ENCODE data around the gene EYA3.
"Not testable (repeated sequence)": the region's sequence is repeated elsewhere in the genome, so short reads cannot be mapped to it uniquely, and the experiment has no call there.

The EYA3 gene

DNA sequence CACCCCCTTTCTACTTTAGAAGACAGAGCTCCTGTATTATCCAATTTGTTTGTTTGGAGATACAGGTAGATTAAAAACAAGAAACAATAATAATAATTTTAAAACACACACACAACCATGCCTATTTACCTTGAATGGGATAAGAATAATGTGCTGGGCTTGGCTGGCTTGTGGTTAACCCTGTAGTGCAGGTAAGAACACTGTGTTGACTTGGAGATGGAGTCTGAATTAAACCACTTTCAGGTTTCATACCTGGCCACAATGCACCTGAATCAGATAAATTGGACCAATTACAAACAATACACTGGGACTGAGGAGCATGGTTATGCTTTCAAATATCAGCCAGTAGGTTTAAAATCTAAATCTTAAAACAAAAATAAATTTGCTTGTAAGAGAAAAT is 60.8 kb downstream of the EYA3 start:
- no peak for DNase-seq (ENCODE audit: low read depth)

DNA sequence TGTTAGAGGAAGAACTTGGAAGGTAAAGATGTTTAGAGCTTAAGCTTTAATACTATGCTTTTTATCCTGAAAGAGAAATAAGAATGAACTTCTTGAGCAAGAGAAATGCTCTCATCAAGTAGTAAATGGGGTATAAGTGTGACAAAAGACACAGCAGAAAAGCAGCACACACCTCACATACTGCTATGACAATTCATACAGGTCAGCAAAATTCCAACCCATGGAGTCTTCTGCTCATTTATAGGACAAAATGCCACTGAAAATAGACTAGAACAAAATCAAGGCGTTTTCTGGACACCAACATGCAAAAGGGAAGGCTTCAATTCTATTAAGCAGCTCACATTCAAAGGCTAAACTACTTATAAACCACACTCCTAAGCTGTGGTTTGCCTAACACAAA is 61.2 kb downstream of the EYA3 start:
- no peak for DNase-seq (ENCODE audit: low read depth)

DNA sequence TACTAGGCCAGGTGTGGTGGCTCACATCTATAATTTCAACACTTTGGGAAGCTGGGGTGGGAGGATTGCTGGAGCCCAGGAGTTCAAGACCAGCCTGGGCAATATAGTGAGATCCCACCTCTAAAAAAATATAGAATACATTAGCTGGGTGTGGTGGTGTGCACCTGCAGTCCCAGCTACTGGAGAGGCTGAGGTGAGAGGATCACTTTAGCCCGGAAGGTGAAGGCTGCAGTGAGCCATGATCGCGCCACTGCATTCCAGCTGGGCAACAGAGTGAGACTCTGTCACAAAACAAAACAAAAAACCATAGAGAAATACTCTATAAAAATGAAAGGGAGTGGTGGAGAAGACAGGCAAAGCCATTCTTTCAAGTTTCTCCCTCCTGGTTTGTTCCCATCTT is 62.1 kb downstream of the EYA3 start:
- DNase-seq (ENCODE audit: low read depth) = no peak

DNA sequence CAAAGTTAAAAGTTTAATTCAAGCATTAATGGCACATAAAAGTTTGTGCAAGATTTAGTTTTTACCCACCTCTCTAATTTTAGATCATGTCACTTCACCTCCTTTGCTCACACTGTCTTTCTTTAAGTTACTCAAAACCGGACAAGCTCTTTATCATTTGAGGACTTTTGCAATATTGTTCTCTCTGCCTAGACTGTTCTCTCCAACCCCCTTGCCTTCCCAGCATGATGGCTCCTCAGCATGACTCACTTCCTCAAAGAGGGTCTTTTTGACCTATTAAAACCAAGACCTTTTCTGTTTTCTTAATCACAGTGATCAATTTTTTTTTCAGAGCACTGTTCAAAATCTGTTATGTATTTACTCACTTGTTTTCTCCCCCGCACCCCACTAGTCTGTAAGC is 67.3 kb downstream of the EYA3 start:
- DNase-seq (ENCODE audit: low read depth) = no peak

DNA sequence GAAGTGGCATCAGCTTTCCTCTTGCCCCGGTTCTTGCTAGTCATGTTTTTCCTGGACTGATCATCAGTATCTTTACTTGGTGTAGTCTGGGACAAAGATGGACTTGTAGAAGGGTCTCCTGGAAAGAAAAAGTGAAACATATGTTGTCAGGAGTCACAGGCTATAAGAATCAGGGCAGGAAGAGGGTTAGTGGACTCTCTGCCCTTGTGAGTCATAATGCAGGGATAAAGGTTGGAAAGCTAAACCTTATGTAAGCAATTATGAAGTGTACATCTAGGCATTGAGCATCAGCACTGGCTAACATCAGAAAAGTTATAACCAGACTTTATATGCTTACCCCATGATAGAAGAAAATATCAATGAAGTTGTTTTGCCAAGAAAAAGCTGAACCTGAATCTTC is 77.4 kb downstream of the EYA3 start:
- no peak for DNase-seq (ENCODE audit: low read depth)

DNA sequence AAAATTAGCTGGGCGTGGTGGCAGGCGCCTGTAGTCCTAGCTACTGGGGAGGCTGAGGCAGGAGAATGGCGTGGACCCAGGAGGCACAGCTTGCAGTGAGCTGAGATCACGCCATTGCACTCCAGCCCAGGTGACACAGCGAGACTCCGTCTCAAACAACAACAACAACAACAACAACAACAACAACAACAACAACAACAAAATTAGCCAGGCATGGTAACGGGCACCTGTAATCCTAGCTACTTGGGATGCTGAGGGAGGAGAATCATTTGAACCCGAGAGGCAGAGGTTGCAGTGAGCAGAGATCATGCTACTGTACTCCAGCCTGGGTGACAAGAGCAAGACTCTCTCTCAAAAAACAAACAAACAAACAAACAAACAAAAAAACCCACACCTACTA is 85.3 kb downstream of the EYA3 start:
- DNase-seq (ENCODE audit: low read depth) = not testable (repeated sequence)

DNA sequence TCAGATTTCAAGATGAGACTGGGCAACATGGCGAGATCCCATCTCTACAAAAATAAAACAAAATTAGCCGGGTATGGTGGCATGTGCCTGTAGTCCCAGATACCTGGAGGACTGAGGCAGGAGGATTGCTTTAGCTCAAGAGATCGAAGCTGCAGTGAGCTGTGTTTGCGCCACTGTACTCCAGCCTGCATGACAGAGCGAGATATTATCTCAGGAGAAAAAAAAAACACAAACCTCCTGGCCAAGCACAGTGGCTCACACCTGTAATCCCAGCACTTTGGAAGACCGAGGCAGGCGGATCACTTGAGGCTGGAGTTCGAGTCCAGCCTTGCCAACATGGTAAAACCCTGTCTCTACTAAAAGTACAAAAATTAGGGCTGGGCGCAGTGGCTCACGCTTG is 85.8 kb downstream of the EYA3 start:
- no peak for DNase-seq (ENCODE audit: low read depth)

DNA sequence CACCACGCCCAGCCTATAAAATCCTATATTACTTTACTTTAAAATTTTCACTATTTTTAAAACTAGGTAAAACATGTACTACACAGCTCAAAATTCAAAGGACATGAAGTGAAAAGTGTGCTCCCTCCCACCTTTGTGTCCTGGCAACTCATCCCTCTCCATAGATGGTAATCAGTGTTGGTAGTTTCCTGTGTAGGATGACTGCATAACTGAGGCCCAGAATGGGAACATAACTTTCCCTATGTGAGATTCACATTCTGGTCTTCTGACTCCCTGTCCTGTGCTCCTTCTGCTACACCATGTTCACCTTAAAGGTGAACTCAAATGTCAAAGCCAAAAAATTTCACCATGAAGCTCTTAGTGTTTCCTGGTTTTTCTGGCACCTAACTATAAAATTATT is 89.4 kb downstream of the EYA3 start:
- no peak for DNase-seq (ENCODE audit: low read depth)

DNA sequence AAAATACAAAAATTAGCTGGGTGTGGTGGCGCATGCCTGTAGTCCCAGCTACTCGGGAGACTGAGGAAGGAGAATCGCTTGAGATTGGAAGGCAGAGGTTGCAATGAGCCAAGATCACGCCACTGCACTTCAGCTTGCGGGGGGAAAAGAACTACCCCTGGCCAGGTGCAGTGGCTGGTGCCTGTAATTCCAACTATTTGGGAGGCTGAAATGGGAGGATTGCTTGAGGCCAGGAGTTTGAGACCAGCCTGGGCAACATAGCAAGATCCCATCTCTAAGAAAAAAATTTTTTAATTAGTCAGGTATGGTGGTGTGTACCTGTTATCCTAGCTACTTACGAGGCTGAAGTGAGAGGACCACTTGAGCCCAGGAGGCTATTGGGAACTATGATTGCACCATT is 93.9 kb downstream of the EYA3 start:
- DNase-seq (ENCODE audit: low read depth) = not testable (repeated sequence)

DNA sequence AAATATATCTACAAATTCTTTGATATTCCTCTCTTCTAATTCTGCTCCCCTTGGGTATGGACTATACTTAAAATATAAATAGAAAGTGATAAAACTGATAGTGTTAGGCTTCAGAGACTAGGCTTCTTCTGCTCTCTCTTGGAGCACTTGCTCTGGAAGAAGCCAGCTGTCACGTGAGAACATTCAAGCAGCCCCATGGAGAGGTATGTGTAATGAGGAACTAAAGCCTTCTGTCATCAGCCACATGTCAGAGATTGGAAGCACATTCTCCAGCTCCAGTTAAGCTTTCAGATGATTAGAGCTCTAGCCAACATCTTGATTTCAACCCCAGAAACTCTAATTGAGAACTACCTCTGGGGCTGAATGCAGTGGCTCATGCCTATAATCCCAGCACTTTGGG is 94.3 kb downstream of the EYA3 start:
- DNase-seq (ENCODE audit: low read depth) = no peak

DNA sequence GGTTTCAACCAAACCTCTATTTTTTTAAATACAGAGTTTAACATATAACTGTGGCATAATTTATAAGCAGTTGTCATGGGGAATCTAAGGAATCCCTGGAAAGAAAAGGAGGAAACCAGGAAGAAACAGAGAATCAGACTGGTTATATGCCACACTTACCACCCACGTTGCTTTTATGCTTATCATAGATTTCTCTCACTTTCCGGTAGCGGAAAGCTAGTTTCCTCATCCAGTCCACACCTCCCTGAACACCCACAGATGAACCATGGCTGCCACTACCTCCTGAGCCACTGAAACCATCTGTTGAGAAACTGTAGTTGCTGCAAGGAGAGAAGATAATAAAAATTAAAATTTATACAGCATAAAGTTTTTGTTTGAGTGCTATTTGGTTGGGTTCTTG is 95.2 kb downstream of the EYA3 start:
- DNase-seq (ENCODE audit: low read depth) = no peak

DNA sequence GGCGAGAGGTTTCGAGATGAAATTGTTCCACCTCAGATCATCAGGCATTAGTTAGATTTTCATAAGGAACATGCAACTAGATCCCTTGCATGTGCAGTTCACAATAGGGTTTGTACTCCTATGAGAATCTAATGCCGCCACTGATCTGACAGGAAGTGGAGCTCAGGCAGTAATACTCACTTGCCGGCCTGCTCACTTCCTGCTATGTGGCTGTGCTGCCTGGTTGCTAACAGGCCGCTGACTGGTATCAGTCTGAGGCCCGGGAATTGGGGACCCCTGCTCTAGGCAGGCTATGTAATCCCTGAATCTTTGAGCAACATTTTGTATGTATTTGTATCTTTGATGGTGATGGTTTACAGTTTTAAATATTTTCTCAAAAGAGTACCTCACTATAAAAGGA is 96.1 kb downstream of the EYA3 start:
- peak; percentile 8 for DNase-seq (ENCODE audit: low read depth)

DNA sequence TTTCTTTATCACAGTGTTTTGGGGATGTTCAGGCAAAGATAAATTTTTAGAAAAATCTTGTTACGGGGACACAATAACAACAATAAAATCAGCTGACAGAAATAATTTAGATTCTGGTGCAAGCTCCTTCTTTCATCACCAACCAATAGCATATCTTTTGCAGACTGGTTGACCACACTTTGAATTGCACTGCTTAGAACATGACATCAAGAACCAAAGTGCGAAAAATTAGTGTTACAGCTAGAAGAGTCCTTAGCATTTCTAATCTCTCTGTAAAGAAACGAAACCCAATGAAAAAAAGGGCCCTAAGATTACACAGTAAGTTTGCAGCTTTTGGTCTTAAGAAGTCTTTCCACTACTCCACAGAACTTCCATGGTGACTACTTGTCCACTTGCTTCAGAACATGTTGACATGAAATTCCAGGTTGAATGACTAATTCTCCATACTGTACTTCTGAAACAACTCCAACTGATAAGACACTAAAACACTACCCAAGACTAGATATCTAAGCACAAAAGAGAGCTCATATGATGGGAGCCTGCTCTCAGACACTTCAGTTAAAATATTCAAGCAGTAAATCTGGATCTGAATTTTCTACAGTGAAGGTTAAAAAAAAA is 97.4 kb downstream of the EYA3 start:
- no peak for DNase-seq (ENCODE audit: low read depth)

DNA sequence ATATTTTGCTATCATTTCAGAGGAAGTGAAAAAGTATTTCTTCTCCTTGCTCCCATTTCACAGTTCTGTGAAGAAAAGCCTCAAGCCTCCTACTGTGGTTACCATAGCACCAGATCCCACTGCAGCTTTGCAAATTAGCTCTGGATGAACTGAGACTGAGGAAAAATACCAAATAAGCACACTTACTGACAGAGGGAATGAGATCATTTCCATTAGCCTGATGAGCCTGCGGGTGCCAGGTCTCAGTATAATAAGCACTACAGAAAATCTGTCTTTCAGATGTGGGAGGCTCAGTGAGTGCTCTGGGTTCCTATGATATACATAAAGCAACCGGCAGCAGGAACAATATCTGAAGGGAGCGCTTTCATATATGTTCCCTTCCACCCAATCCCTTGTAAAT is 107.3 kb downstream of the EYA3 start:
- DNase-seq (ENCODE audit: low read depth) = no peak

DNA sequence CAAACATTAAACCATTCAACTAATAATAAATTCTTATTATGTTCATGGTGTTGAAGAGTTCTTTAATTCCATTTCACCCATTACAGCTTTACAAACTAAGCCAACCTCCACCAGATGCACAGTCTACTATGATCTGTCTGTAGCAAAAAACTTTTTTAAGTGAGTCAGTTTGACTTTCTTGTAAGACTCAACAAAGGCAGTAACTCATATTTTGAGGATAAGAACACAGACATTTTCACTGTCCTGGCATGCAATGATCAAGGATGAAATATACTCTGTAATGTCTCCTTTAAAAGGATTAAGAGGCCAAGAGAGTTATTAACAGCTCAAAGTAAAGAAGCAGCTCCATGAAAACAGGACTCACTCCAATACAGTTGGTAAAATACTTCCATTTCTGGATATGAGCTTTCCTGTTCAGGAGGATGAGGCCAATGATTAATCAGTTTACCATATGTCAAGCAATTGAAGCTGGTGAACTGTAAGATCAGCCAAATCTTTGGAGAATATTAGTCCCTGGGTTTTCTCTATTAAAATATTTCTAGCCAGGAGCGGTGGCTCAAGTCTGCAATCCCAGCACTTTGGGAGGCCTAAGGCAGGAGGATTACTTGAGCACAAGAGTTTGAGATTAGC is 108.1 kb downstream of the EYA3 start:
- DNase-seq (ENCODE audit: low read depth) = no peak

DNA sequence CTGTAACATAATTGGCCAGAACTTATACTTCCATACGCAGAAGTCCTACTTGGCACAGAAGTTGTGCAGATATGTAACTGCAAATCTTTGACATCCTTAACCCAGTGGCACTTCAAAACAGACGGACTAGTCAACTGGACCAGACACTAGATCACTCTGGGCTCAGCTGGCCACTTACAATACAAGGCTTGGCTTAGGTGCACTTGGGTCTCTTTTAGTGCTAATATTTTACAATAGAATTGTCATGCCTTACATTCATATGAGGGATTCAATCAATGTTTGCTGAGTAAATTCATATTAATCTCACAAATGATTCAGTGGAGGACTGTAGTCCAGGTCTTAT is 108.6 kb downstream of the EYA3 start:
- DNase-seq (ENCODE audit: low read depth) = no peak

DNA sequence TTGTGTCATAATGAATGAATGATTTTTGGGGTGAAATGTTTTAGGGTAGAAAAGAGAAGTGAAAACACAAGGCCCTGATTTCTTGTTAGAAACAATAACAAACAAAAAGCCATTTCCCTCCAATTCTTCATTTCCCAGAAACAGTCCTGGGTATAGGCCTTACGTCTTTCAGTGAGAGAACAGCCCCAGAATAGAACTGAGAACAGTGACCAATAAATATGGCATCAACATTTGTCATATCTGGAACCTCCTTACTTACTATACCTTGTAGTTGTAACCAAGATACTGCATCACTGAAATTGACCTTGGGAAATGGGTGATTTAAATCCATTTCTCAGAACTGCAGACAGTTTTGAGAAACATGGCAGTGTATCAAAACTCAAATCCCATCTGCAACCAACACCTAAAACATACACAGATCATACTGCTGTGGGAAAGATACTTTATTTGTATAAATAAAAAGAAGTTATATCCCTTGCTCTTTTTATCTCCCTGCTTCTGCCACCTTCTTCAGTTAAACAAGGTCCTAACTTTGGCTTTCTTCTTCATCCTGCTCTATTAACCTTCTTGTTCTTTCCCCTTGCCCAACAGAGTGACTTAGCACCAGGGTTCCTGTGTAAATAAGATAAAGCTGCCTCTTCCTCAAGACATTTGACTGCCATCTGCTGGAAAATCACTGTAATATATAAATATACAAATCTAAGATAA is 109.1 kb downstream of the EYA3 start:
- DNase-seq (ENCODE audit: low read depth) = no peak

DNA sequence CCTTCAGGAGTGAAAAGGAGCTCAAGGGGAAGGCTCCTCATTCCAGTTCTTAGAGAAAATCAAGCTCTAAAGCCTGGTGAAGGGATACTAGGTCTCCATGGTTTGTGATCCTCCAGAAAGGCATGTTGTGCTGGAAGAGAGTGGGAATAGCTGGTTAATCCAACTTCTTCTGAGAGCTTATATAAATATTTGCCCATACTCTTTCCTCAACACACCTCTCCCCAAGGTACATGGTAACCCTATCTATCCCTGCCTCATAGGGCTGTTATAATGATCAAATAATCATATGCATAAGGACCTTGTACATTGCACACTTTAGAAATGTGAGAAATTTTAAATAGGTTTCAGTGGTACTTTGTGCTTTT is 114.0 kb downstream of the EYA3 start:
- DNase-seq (ENCODE audit: low read depth) = no peak

DNA sequence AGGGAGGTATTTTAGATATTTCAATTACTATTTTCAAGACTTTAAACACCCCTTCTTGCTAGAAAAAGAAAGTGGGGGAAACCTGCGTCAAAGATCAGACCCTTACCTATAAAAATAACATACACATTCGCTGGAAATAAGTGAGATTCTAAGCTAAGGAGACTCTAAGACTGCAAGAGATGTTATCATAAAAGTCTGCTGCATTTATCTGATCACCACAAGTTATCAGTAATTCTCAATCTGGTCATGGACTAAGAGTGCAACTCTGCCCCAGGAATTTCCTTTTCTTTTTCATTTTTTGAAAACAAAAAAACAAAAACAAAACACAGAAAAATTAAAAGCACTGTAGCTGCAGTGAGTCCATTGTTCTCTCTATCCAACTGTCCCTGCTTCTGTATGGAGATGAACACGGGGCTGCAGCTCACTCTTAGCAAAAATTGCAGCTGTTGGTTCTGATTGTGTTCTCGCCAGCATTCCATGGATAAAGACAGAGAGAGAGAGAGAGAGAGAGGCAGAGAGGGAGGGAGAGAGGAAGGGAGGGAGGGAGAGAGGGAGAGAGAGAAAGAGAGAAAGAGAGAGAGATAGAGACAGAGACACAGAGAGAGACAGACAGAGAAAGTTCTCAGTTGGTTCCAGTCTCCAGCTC is 114.5 kb downstream of the EYA3 start:
- no peak for DNase-seq (ENCODE audit: low read depth)

DNA sequence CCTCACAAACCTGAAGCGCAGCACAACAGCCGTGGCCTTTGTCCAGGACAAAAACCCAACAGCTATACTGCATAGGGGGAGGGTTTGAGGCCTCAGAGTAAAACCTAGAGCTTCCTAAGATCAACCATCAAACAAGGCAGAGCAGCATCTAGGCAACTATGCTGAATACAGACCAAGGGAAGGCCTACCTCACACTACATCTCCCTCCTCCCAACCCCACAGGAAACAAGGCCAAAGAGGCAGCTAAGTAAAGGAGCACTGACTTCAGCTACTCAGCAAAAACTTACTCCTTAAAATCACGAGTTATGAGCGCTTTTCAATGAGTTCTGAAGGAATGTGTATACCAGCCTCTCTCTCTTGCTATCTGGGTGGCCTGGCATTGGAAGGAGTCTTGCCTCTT is 116.3 kb downstream of the EYA3 start:
- DNase-seq (ENCODE audit: low read depth) = no peak

DNA sequence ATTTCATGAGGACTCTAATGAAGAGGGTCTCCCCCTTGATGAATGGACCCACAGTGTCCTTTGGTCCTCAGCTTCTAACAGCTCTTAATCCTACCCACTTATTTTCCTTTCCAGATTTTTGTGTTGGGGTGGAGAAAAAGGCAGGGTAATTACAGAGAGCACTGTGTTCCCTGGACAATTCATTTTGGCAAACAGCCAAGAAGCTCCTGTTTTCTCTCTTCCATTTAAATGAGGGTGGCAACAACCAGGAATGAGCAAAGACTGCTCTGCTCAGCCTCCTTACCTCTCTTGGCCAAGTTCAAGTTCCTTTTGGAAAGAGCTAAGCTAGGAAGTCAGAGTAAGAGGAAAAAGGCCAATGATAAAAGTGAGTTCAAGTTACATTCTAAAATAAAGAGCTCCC is 116.7 kb downstream of the EYA3 start:
- DNase-seq (ENCODE audit: low read depth) = no peak

DNA sequence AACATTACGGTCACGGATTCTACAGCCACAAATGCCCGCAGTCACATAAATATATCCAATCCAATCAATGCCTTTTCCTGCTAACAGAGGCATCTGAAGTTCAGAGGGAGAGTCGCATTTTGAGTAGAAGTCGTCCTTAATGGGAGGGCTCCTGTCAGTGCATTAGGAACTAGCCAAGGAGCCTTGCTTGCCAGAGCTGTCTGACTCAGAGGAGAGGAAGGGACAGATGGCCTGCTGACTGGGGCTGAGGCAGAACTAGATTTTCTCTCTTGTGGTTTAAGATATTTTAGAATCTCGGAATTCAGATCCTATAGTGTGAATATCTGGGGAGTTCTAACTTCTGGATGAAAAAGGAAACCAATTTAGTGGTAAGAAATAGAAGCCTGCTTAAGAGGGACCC is 118.0 kb downstream of the EYA3 start:
- DNase-seq (ENCODE audit: low read depth) = no peak

DNA sequence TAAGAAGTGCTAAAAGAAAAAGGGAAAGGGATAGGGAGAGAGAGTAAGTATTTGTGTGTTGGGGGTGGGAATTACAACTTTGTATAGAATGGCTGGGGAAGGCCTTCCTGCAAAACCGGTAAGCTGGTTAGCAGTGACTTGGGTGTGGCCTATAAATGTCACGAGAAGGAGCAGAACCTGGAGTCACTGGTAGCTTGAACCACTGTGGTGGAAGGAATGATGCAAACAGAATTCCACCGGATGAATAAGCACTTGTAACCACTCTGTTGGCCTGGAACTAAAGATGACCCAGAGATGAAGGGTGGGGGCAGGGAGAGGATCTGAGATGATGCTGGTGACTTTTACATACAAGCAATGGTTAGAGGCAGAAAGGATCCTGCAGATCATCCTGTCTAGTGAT is 119.7 kb downstream of the EYA3 start:
- no peak for DNase-seq (ENCODE audit: low read depth)

Data from activated T-helper 9 cell treated with anti-CD3 and anti-CD28 coated beads, Interleukin-2, amount 50 U/mL, for 16 hours (primary cell).